ENCODE results near the gene RNF44.

GRCh38 chr5:176547802-176548201 is 10.6 kb upstream of the RNF44 start:
- TF ChIP-seq POLR2AphosphoS5 (IDR thresholded peaks at IDR 0.05; ENCODE audit: low read depth, low read length) (no peak), TAF1 (IDR thresholded peaks at IDR 0.05; ENCODE audit: low read depth, low read length) (no peak), POLR2A (IDR thresholded peaks at IDR 0.05; ENCODE audit: low read depth, low read length) (no peak), SPI1 (IDR thresholded peaks at IDR 0.05; ENCODE audit: low read depth, low read length) (no peak), POU2F2 (IDR thresholded peaks at IDR 0.05; ENCODE audit: low read depth, low read length) (no peak)

All from GM12891 (cell line).